ENCODE measurements around the gene TBCE.

The TBCE gene

GRCh38 chr1:235367000-235367908 lies at the start of gene TBCE:
TSS of gene TBCE (plus strand) at chr1:235367427. CDS start at chr1:235380050, 12,623 bp downstream.
- Histone ChIP-seq H3K4me3 (ENCODE audit: low read depth in 1 of 2, low read length in 2 of 2) (peak within 1 kb of the TSS; percentile 70 to 92), H3K9me3 (ENCODE audit: low read length) (no peaks in the 10 kb centered on the region), H3K36me3 (ENCODE audit: insufficient read depth, low read length) (no peaks in the 10 kb centered on the region), H3K4me1 (ENCODE audit: insufficient read depth, low read length) (peaks cover 4% of the 10 kb centered on the region), H3K27me3 (ENCODE audit: control insufficient read depth in 1 of 2, insufficient read depth in 2 of 2, low read length in 2 of 2) (no peaks in the 10 kb centered on the region), H3K27ac (ENCODE audit: low read depth, low read length) (peak within 1 kb of the TSS; percentile 85), H3K9ac (ENCODE audit: low read length) (peak within 1 kb of the TSS; percentile 50)

GRCh38 chr1:235319255-235319654 lies 48.0 kb upstream of the TBCE start:
- H3K4me1 ChIP-seq (ENCODE audit: insufficient read depth, low read length), result peaks cover 32% of the 10 kb centered on the region

GRCh38 chr1:235320521-235321179 lies 46.6 kb upstream of the TBCE start:
- H3K27ac ChIP-seq (ENCODE audit: low read depth, low read length), result no peak overlapping the region
- no peaks in the 10 kb centered on the region for H3K9me3 ChIP-seq (ENCODE audit: low read length)
- no peaks in the 10 kb centered on the region for H3K36me3 ChIP-seq (ENCODE audit: insufficient read depth, low read length)
- peaks cover 41% of the 10 kb centered on the region for H3K4me1 ChIP-seq (ENCODE audit: insufficient read depth, low read length)
- no peak overlapping the region for H3K4me3 ChIP-seq (ENCODE audit: low read depth in 1 of 2, low read length in 2 of 2)
- no peak overlapping the region for H3K9ac ChIP-seq (ENCODE audit: low read length)
- H3K27me3 ChIP-seq (ENCODE audit: control insufficient read depth in 1 of 2, insufficient read depth in 2 of 2, low read length in 2 of 2), result no peaks in the 10 kb centered on the region

More at GRCh38 chr1:235319255-235319654, 48.0 kb upstream of the TBCE start:
- Histone ChIP-seq H3K9ac (ENCODE audit: low read length) (no peak overlapping the region), H3K27me3 (ENCODE audit: control insufficient read depth in 1 of 2, insufficient read depth in 2 of 2, low read length in 2 of 2) (no peaks in the 10 kb centered on the region), H3K27ac (ENCODE audit: low read depth, low read length) (no peak overlapping the region), H3K4me3 (ENCODE audit: low read depth in 1 of 2, low read length in 2 of 2) (no peak overlapping the region), H3K36me3 (ENCODE audit: insufficient read depth, low read length) (no peaks in the 10 kb centered on the region), H3K9me3 (ENCODE audit: low read length) (no peaks in the 10 kb centered on the region)

- Histone ChIP-seq H3K9ac (ENCODE audit: low read length) (peak overlapping the region; percentile 85), H3K4me3 (ENCODE audit: low read depth in 1 of 2, low read length in 2 of 2) (no peak overlapping the region), H3K27ac (ENCODE audit: low read depth, low read length) (no peak overlapping the region), H3K27me3 (ENCODE audit: control insufficient read depth in 1 of 2, insufficient read depth in 2 of 2, low read length in 2 of 2) (no peaks in the 10 kb centered on the region), H3K4me1 (ENCODE audit: insufficient read depth, low read length) (peaks cover 44% of the 10 kb centered on the region), H3K36me3 (ENCODE audit: insufficient read depth, low read length) (no peaks in the 10 kb centered on the region), H3K9me3 (ENCODE audit: low read length) (no peaks in the 10 kb centered on the region)
Observed at GRCh38 chr1:235324296-235324695, 42.9 kb upstream of the TBCE start.

- Histone ChIP-seq H3K4me1 (ENCODE audit: insufficient read depth, low read length) (peaks cover 53% of the 10 kb centered on the region), H3K9me3 (ENCODE audit: low read length) (no peaks in the 10 kb centered on the region), H3K9ac (ENCODE audit: low read length) (peak overlapping the region; percentile 85), H3K27ac (ENCODE audit: low read depth, low read length) (no peak overlapping the region), H3K36me3 (ENCODE audit: insufficient read depth, low read length) (no peaks in the 10 kb centered on the region), H3K27me3 (ENCODE audit: control insufficient read depth in 1 of 2, insufficient read depth in 2 of 2, low read length in 2 of 2) (no peaks in the 10 kb centered on the region), H3K4me3 (ENCODE audit: low read depth in 1 of 2, low read length in 2 of 2) (no peak overlapping the region)
Observed at GRCh38 chr1:235325139-235325538, 42.1 kb upstream of the TBCE start.

GRCh38 chr1:235325854-235326253 lies 41.4 kb upstream of the TBCE start:
- no peaks in the 10 kb centered on the region for H3K9me3 ChIP-seq (ENCODE audit: low read length)
- H3K27me3 ChIP-seq (ENCODE audit: control insufficient read depth in 1 of 2, insufficient read depth in 2 of 2, low read length in 2 of 2), result no peaks in the 10 kb centered on the region
- H3K4me1 ChIP-seq (ENCODE audit: insufficient read depth, low read length), result peaks cover 57% of the 10 kb centered on the region
- no peaks in the 10 kb centered on the region for H3K36me3 ChIP-seq (ENCODE audit: insufficient read depth, low read length)
- H3K9ac ChIP-seq (ENCODE audit: low read length), result peak overlapping the region; percentile 85
- peak overlapping the region; percentile 87 to 97 for H3K4me3 ChIP-seq (ENCODE audit: low read depth in 1 of 2, low read length in 2 of 2)
- H3K27ac ChIP-seq (ENCODE audit: low read depth, low read length), result peak overlapping the region; percentile 99

- Histone ChIP-seq H3K36me3 (ENCODE audit: insufficient read depth, low read length) (no peaks in the 10 kb centered on the region), H3K27me3 (ENCODE audit: control insufficient read depth in 1 of 2, insufficient read depth in 2 of 2, low read length in 2 of 2) (no peaks in the 10 kb centered on the region), H3K27ac (ENCODE audit: low read depth, low read length) (peak overlapping the region; percentile 99), H3K4me3 (ENCODE audit: low read depth in 1 of 2, low read length in 2 of 2) (peak overlapping the region; percentile 87 to 97), H3K9me3 (ENCODE audit: low read length) (no peaks in the 10 kb centered on the region), H3K4me1 (ENCODE audit: insufficient read depth, low read length) (peaks cover 62% of the 10 kb centered on the region), H3K9ac (ENCODE audit: low read length) (peak overlapping the region; percentile 85)
Observed at GRCh38 chr1:235326719-235327558, 40.3 kb upstream of the TBCE start.

- peak within 1 kb of the TSS; percentile 90 to 97 for H3K4me3 ChIP-seq (ENCODE audit: low read depth in 1 of 2, low read length in 2 of 2)
- no peaks in the 10 kb centered on the region for H3K36me3 ChIP-seq (ENCODE audit: insufficient read depth, low read length)
- no peaks in the 10 kb centered on the region for H3K9me3 ChIP-seq (ENCODE audit: low read length)
- H3K4me1 ChIP-seq (ENCODE audit: insufficient read depth, low read length), result peaks cover 64% of the 10 kb centered on the region
- H3K27me3 ChIP-seq (ENCODE audit: control insufficient read depth in 1 of 2, insufficient read depth in 2 of 2, low read length in 2 of 2), result no peaks in the 10 kb centered on the region
- peak within 1 kb of the TSS; percentile 99 for H3K27ac ChIP-seq (ENCODE audit: low read depth, low read length)
- H3K9ac ChIP-seq (ENCODE audit: low read length), result peak within 1 kb of the TSS; percentile 91
Observed at GRCh38 chr1:235327559-235328270, 39.5 kb upstream of the TBCE start, which contains the start of gene ARID4B. TSS of gene ARID4B (minus strand) at chr1:235328179. CDS start at chr1:235326919, 1,260 bp downstream.

- Histone ChIP-seq H3K9ac (ENCODE audit: low read length) (peak within 1 kb of the TSS; percentile 91), H3K4me3 (ENCODE audit: low read depth in 1 of 2, low read length in 2 of 2) (peak within 1 kb of the TSS; percentile 90 to 97), H3K27ac (ENCODE audit: low read depth, low read length) (peak within 1 kb of the TSS; percentile 99), H3K36me3 (ENCODE audit: insufficient read depth, low read length) (no peaks in the 10 kb centered on the region), H3K9me3 (ENCODE audit: low read length) (no peaks in the 10 kb centered on the region), H3K27me3 (ENCODE audit: control insufficient read depth in 1 of 2, insufficient read depth in 2 of 2, low read length in 2 of 2) (no peaks in the 10 kb centered on the region), H3K4me1 (ENCODE audit: insufficient read depth, low read length) (peaks cover 56% of the 10 kb centered on the region)
Observed at GRCh38 chr1:235328271-235329138, 38.7 kb upstream of the TBCE start, which contains the start of gene GGPS1. TSS of gene GGPS1 (plus strand) at chr1:235328570. CDS start at chr1:235335265, 6,695 bp downstream.

Data from muscle layer of colon (tissue), 2 donors.